PFSK-1 (cell line): ENCODE data around the gene CLCN4.

Experiments
- POLR2AphosphoS5 ChIP-seq: IDR thresholded peaks from 2 replicates; pipeline ENCODE4 v1.6.1; 2012; ENCODE audit warnings: low read depth, mild to moderate bottlenecking, control low read depth, low read length, moderate library complexity
- TAF1 ChIP-seq: IDR thresholded peaks from 2 replicates; pipeline ENCODE4 v1.6.1; 2012; ENCODE audit warnings: low read length, control low read depth, borderline replicate concordance; ENCODE audit not compliant: insufficient read depth

DNA sequence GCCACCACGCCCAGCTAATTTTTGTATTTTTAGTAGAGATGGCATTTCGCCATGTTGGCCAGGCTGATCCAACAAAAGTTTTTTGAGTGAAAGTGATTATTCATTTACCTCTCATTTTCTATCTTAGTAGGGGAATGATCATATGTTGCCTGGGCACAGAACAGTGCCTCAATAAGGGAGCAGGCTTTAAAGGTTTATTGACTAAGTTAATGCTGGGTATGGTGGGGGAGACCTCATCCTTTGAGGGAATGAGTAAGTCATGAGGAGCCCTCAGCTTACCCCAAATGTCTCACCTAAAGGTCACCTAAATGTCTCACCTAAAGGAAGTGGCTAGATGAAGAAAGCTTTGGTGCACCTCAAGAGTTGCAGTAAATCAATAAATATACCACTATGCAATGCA, 109.0 kb downstream of the CLCN4 start:
- TF ChIP-seq POLR2AphosphoS5 (no peak), TAF1 (no peak)
